Measurements from ENCODE around the gene HOXA4.

Gene HOXA4

DNA sequence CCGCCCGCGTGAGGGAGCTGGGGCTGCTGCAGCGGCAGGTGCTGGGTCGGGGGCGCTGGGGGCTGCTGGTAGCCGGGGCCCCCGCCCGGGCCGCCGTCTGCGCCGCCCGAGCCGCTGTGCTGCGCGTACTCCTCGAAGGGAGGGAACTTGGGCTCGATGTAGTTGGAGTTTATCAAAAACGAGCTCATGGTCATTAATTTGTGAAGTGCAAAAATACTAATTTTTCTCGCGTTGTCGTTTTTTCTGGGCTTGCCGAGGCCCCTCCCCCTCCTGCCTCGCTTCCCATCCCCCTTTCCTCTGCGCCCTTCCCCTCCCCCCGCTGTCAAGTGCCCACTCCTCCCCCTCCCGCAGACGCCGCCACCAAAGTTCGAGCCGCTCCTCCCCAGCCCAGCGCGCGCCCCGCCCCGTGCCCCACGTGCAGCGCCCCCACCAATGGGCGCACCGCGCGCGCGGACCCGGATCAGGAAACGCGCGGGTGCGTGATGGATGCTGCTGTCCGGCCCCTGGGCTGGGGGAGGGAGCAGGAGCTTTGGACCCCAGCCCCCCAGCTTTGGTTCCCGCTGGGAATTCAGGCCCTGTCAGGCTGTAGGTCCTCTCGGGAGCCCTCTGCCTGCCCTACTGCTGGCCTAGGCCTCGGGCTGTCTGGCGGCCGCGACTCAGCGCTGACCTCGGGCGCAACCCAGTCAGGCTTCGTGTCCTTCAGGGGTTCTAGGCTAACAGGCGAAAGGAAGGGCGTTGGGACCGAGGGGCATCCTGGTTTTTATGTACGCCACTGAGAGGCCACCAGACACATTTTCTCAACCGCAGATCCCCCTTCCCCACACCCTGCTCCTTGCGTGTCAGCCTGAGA, at the start of gene HOXA4:
TSS of gene HOXA4 (minus strand) at position 218 of the 850 bp plus-strand sequence. CDS start at position 194, 24 bp downstream.
- peak; percentile 56 for DNase-seq (ENCODE audit: low read depth)

- peak; percentile 61 for DNase-seq (ENCODE audit: low read depth)
Observed at GRCh38 chr7:27179503-27180430, 49.2 kb upstream of the HOXA4 start.

DNA sequence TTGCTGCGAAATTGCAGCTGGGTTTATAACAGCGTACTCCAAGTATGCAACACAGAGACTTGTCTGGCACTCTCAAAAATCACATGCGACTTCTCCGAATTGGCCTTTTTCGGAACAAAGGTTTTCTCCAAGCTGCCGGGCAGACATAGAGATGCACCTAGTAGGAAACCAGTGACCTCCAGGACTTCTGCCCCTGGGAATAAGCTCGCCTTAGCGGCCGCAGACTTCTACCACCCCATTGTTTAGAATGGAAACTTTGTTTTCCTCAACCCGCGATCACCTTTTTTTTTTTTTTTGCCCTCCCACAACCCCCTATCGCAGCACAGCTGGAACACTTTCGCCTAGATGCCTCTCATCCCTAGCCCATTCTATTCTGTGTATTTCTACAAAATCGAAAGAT, 48.5 kb upstream of the HOXA4 start:
- no peak for DNase-seq (ENCODE audit: low read depth)

- no peak for DNase-seq (ENCODE audit: low read depth)
Observed at GRCh38 chr7:27178366-27178765, 47.8 kb upstream of the HOXA4 start.

- no peak for DNase-seq (ENCODE audit: low read depth)
Observed at GRCh38 chr7:27177795-27178320, 47.3 kb upstream of the HOXA4 start.

DNA sequence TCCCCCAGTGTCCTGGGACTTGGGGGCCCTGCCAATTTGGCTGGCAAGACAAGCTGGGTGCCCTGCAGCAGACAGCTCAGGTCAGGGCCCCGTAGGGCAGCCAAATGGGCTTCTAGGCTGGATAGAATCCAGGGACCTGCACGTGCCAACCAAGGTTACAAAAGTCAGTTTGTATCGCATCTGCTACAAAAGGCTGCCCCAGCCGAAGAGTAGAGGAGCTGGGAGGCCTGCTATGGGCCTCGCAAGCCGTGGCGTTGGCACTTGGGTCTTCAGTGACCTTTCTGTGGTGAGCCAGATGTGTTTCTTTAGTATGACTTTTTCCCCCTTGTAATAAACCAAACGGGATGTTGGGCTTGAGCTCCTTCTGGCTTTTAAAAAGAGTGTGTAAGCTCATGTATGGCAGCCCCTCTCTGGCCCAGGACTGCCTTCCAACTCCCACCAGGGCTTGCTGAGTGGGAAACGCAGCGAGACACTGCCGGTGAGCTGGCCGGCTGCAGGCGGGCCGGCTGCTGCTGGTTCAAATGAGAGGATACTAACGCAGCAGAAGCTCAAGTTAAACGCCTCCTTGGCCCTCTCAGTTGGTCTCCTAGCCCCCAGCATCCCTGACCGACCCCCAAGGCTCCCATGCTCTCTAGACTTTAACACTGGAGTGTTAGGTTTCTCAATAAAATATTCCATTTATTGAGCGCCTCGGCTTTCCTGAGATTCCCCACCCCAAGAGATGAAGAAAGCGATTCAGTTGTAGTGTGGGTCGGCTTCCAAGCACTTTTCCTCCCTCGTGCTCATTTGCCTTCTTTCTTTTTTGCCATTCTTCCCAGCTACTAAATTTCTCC, 46.6 kb upstream of the HOXA4 start:
- no peak for DNase-seq (ENCODE audit: low read depth)

- DNase-seq (ENCODE audit: low read depth): no peak
Observed at GRCh38 chr7:27176524-27176845, 45.9 kb upstream of the HOXA4 start.

- no peak for DNase-seq (ENCODE audit: low read depth)
Observed at GRCh38 chr7:27175626-27176523, 45.3 kb upstream of the HOXA4 start.

DNA sequence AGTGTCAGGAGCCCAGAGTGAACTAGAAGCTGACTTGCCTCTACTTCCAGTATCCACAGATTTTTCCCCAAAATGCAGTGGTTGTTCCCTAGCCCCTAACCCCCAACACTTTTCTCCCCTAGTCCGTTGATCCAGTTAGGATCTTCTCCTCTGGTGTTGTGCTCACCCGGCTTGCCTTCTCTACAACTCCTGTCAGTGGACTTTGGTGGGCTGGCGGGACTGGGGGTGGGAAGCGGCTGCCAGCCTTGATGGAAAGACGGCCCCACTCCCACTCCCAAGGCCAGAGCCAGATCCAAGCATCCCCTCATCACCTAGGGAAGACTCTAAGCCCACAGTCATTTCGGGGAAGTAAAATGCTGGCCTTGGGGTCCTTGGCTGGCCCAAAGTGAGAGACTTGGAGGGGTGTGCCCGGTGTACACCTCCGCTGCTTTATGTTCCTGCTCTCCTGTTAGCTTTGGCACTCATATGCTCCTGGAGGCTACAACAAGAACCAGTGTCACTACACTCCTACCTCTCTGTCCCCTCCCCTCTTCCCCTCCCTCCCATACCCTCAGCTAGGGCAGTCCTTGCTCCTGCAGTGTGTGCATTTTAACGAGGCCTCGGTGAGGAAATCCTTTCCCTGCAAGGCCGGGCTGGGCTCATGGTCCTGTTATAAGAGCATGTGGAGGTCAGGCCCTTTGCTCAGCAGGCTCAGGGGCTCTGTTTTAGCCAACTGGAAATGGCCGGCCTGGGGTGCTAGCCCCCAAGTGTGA, 44.5 kb upstream of the HOXA4 start:
- no peak for DNase-seq (ENCODE audit: low read depth)

GRCh38 chr7:27173956-27174873, 43.7 kb upstream of the HOXA4 start, which contains the start of gene HOXA10:
Gene HOXA10 (minus strand): TSS chr7:27174320. CDS start chr7:27174306, 14 bp downstream.
- no peak for DNase-seq (ENCODE audit: low read depth)

DNA sequence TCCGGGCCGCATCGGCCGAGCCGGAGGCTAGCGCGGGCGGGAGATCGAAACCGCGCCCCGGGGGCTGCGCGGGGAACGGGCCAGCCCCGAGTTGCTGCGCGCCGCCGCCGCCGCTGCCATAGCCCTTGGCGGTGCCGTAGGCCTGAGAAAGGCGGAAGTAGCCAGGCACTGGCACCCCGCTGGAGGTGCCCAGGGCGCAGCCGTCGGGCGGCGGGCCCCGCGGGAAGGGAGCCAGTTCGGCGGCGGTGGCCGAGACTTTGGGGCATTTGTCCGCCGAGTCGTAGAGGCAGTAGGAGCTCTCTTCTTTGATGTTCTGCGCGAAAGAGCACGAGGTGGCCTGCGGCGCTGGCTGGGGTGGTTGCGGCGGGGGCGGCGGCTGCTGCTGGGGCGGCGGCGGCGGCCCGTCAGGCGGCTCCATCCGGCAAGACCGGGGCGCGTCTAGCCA, 43.0 kb upstream of the HOXA4 start:
- no peak for DNase-seq (ENCODE audit: low read depth)

DNA sequence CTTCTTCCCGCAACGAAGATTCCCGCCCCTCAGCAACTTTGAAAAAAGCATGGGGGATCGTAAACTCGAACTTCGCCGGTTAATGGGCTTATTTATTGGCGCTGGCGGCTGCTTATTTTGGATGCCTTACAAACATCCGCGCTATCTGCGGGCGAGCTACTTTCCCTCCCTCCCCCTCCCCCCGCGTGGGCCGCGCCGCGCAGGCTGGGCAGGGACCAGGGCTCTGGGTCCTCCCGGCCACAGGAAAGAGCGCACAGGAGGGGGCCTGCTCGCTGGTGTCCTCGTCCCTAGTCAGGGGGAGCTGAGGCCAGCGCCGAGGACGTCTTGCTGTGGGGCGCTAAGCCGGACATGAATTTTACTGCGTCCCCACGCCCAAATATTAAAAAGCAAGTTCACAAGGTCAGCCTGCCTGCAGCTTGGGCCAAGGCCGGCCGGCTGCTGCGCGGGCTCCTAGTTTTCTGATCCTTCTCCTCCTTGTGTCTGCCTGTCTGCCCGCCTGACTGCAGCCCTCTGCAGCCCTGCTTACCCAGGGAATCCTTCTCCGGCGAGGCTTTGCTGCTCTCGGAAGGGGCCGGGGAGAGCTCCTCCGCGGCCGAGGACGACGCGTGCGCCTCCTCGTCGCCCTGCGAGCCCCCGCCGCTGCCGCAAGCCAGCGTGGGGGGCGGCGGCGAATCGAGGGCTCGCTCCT, 42.4 kb upstream of the HOXA4 start:
- no peak for DNase-seq (ENCODE audit: low read depth)

DNA sequence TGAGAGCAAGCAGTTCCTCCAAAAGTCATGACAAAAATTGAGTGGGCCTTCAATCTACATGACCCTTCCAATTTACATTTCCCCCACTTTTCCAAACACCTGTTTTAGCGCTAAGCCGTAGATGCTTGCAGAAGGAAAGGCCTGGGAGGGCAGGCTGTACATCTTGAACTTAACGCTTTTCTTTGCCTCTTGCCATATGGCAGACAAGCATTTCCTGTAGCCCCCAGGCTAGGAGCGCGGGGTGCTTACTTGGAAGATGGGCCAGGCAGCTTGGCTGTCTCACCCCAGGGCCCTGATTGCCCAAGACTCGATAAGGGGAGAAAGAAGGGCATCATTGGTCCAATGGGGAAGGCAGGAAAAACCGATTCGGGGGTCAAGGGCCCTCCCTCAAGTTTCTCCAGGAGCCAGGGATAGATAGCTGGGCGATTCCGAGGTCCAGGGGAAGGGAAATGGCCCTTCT, 41.8 kb upstream of the HOXA4 start:
- DNase-seq (ENCODE audit: low read depth): no peak

GRCh38 chr7:27171637-27172314, 41.2 kb upstream of the HOXA4 start:
- no peak for DNase-seq (ENCODE audit: low read depth)

- DNase-seq (ENCODE audit: low read depth): no peak
Observed at GRCh38 chr7:27171325-27171636, 40.7 kb upstream of the HOXA4 start.

DNA sequence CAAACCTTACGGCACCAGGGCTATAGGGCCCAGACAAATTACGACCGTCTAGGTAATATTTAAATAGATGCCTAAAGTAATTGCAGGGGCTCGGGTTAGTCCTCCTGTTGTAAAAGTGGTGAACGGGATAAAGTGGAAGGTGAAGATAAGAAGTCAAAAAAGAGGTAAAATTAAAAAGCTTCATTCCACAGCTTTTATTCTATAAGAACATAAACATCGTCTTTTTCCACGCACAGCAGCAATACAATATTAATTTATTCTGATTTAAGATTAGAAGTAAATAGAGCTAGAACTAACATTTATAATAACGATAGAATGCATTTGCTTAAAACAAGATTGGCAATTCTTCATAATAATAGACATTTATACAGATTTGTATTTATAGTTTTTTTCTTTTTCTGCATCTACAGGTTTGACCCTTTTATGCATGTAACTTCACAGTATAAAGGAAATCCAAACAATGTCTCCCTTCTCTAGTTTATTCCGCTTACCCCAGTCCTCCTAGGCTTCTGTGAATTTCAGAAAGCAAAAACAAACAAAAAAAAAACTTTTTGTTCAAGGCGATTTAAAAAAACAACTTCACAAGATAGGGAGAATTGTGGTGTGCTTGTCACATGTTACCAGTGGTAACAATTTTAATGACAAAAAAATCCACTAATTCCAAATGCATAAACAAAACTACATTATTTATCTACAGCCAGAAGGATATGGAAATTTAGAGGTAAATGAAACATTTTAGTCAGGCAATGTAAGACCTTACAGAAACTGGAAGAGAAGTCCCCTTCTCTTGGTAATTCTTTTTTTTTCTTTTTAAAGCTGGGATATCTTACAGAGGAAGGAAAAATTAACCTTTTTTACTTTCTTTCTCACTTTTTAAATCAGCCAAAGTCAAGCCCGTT, 40.1 kb upstream of the HOXA4 start:
- no peak for DNase-seq (ENCODE audit: low read depth)
